SU-DHL-6 (cell line): Measurements from ENCODE around the gene KCNN3.

Experiments
- H2AFZ ChIP-seq: fragments of 200-600 bp; sonication (generic); 2 replicates; pipeline ENCODE4 v1.6.1; 2014; ENCODE audit warnings: low read depth, mild to moderate bottlenecking, moderate library complexity, mixed read lengths, antibody characterized with exemption, low read length; ENCODE audit not compliant: severe bottlenecking
- H3F3A ChIP-seq: fragments of 200-600 bp; shearing (Covaris generic); 2 replicates; pipeline ENCODE4 v1.6.0; 2016; ENCODE audit warnings: antibody characterized with exemption, mild to moderate bottlenecking; ENCODE audit not compliant: insufficient read depth
- H3K27ac ChIP-seq: fragments of 200-600 bp; sonication (generic); 2 replicates; pipeline ENCODE4 v1.5.1; 2016; ENCODE audit warnings: low read depth, mild to moderate bottlenecking, low read length, moderate library complexity, mixed read lengths
- H3K27me3 ChIP-seq: fragments of 200-600 bp; sonication (generic), shearing (Covaris generic); 2 replicates; pipeline ENCODE4 v1.6.0; 2014; ENCODE audit warnings: mild to moderate bottlenecking, low read length
- H3K36me3 ChIP-seq: fragments of 200-600 bp; sonication (generic); 2 replicates; pipeline ENCODE4 v1.6.1; 2014; ENCODE audit warnings: mild to moderate bottlenecking, low read length, mixed read lengths
- H3K4me2 ChIP-seq: fragments of 300-600, 200-600 bp; shearing (Covaris generic), sonication (generic); 2 replicates; pipeline ENCODE4 v1.6.0; 2014; ENCODE audit warnings: low read length, low read depth, mild to moderate bottlenecking; ENCODE audit not compliant: poor library complexity, severe bottlenecking
- H3K4me3 ChIP-seq: fragments of 200-600 bp; sonication (generic); 2 replicates; pipeline ENCODE4 v1.5.1; 2014; ENCODE audit warnings: antibody characterized with exemption, low read length, mild to moderate bottlenecking, mixed read lengths; ENCODE audit not compliant: insufficient read depth, poor library complexity, severe bottlenecking
- H3K79me2 ChIP-seq: fragments of 200-600 bp; sonication (generic); 2 replicates; pipeline ENCODE4 v1.6.1; 2014; ENCODE audit warnings: mild to moderate bottlenecking, low read length, moderate library complexity; ENCODE audit not compliant: insufficient read depth
- H3K9ac ChIP-seq: fragments of 200-600 bp; sonication (generic); 2 replicates; pipeline ENCODE4 v1.7.0; 2014; ENCODE audit warnings: mild to moderate bottlenecking, low read length
- H3K9me2 ChIP-seq: fragments of 200-600 bp; sonication (generic); replicated peaks from 2 replicates; pipeline ENCODE4 v1.6.1; 2014; ENCODE audit warnings: low read length; ENCODE audit not compliant: insufficient read depth
- H3K9me3 ChIP-seq: fragments of 200-600 bp; sonication (generic); 2 replicates; pipeline ENCODE4 v1.6.1; 2014; ENCODE audit warnings: low read length, mixed read lengths; ENCODE audit not compliant: insufficient read depth
- H4K20me1 ChIP-seq: fragments of 200-600 bp; sonication (generic); 2 replicates; pipeline ENCODE4 v1.6.1; 2014; ENCODE audit warnings: low read depth, mild to moderate bottlenecking, antibody characterized with exemption, low read length, moderate library complexity, mixed read lengths
- EZH2phosphoT487 ChIP-seq: fragments of 200-600 bp; sonication (generic), shearing (Covaris generic); conservative IDR thresholded peaks from 2 replicates; pipeline ENCODE4 v1.6.1; 2018; ENCODE audit warnings: mild to moderate bottlenecking, antibody characterized with exemption, low read length, moderate library complexity, mixed read lengths
- TF ChIP-seq, protein P1 (sequence below): fragments of 200-600 bp; sonication (generic); IDR thresholded peaks from one replicate; pipeline ENCODE4 v1.5.1; 2017; ENCODE audit warnings: antibody characterized with exemption, mild to moderate bottlenecking, low read length, moderate library complexity; ENCODE audit not compliant: insufficient read depth, poor library complexity, severe bottlenecking

Gene KCNN3

GRCh38 chr1:154883919-154884868 is 14.1 kb upstream of the KCNN3 start:
- Histone ChIP-seq H4K20me1 (no peaks in the 10 kb centered on the region), H3K9ac (no peak overlapping the region), H2AFZ (no peak overlapping the region), H3K27ac (no peak overlapping the region), H3K9me2 (no peaks in the 10 kb centered on the region), H3F3A (no peaks in the 10 kb centered on the region), H3K36me3 (no peaks in the 10 kb centered on the region), H3K27me3 (no peaks in the 10 kb centered on the region), H3K79me2 (no peaks in the 10 kb centered on the region), H3K4me3 (no peak overlapping the region), H3K4me2 (no peak overlapping the region), H3K9me3 (no peaks in the 10 kb centered on the region)
- TF ChIP-seq EZH2phosphoT487 = no peak
- TF ChIP-seq, protein P1, sequence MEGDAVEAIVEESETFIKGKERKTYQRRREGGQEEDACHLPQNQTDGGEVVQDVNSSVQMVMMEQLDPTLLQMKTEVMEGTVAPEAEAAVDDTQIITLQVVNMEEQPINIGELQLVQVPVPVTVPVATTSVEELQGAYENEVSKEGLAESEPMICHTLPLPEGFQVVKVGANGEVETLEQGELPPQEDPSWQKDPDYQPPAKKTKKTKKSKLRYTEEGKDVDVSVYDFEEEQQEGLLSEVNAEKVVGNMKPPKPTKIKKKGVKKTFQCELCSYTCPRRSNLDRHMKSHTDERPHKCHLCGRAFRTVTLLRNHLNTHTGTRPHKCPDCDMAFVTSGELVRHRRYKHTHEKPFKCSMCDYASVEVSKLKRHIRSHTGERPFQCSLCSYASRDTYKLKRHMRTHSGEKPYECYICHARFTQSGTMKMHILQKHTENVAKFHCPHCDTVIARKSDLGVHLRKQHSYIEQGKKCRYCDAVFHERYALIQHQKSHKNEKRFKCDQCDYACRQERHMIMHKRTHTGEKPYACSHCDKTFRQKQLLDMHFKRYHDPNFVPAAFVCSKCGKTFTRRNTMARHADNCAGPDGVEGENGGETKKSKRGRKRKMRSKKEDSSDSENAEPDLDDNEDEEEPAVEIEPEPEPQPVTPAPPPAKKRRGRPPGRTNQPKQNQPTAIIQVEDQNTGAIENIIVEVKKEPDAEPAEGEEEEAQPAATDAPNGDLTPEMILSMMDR = no peak

DNA sequence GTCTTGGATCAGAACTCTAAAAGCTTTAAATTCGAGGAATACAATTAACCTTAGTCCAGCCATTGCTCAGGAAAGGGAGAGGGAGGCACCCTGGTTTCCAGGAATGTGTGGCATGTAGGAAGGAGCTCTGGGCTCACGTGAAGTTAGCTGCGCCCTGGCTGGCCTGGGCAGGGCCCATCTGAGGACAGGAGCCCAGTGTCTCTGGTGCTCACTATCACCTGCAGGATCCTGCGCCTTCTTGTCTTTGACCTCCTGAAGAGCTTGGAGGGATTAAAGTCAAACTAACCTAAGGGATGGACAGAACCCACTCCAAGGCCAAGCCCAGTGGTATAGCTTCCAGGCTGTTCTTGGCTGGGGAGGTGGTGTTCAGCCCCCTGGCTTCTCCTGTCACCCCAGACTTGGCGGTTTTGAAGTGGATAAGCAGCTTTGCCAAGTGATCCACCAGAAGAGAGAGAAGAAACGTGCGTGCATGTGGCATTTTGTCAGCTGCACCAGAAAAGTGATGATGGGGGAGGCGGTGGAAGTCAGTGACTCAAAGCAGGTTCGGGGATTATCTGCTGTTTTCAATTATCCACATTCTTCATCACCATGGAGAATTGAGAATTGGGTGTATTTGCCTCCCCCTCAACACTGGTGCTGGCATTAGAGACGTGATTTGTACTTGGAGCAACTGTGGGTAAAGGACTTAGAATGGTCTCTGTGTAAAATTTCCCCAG is 11.9 kb upstream of the KCNN3 start:
- H3K4me3 ChIP-seq = no peak overlapping the region
- no peak overlapping the region for H2AFZ ChIP-seq
- TF ChIP-seq, protein P1 = no peak
- TF ChIP-seq EZH2phosphoT487 = no peak
- no peaks in the 10 kb centered on the region for H3K9me2 ChIP-seq
- H3K9ac ChIP-seq = no peak overlapping the region
- no peak overlapping the region for H3K4me2 ChIP-seq
- H3K27ac ChIP-seq = no peak overlapping the region
- H3K9me3 ChIP-seq = no peaks in the 10 kb centered on the region
- H3K79me2 ChIP-seq = no peaks in the 10 kb centered on the region
- no peaks in the 10 kb centered on the region for H4K20me1 ChIP-seq
- no peaks in the 10 kb centered on the region for H3F3A ChIP-seq
- H3K27me3 ChIP-seq = no peaks in the 10 kb centered on the region
- no peaks in the 10 kb centered on the region for H3K36me3 ChIP-seq

DNA sequence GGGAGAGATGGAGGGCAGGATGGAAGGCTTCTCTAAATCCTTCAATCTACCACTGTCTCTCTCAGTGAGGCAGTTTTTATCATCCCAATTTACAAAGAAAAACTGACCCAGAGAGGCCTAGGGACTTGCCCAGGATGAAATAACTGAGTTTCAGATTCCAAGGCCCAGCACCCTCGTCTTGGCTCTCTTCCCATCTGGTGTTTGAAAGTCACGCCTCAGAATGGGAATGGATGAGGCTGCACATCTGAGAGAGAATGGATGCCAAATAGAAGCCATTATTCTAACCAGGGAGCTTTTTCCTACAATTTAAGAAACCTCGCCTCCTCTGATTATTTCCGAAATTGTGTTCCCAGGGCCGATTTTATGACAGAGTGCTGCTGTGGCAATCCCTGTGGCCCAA is 10.6 kb upstream of the KCNN3 start:
- no peaks in the 10 kb centered on the region for H3F3A ChIP-seq
- no peaks in the 10 kb centered on the region for H3K36me3 ChIP-seq
- no peak overlapping the region for H3K4me2 ChIP-seq
- H2AFZ ChIP-seq = no peak overlapping the region
- H3K27ac ChIP-seq = no peak overlapping the region
- no peaks in the 10 kb centered on the region for H4K20me1 ChIP-seq
- no peak overlapping the region for H3K4me3 ChIP-seq
- no peak overlapping the region for H3K9ac ChIP-seq
- no peaks in the 10 kb centered on the region for H3K9me2 ChIP-seq
- no peaks in the 10 kb centered on the region for H3K9me3 ChIP-seq
- H3K27me3 ChIP-seq = no peaks in the 10 kb centered on the region
- no peaks in the 10 kb centered on the region for H3K79me2 ChIP-seq
- TF ChIP-seq EZH2phosphoT487 = no peak
- TF ChIP-seq, protein P1 = no peak
